Measurements from ENCODE around the gene ZPBP.

DNA sequence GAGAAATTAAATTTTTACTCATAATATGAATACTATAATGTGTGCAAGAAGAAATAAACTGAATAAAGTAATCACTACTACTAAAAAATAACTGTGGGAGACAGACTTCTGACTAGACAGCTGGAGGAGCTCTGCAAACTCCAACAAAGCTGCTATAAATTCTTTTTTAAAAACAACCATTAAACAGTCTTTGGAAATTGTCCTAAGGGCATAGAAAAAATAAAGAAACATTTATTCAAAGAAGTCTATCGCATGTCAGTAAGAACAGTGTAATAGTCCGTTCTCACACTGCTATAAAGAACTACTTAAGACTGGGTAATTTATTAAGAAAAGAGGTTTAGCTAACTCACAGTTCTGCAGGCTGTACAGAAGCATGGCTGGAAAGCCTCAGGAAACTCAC lies 56.0 kb downstream of the ZPBP start:
- TF ChIP-seq ZNF768 (tag by site-specific recombination; IDR thresholded peaks at IDR 0.05) = no peak
- TF ChIP-seq ZSCAN30 (tag by site-specific recombination; IDR thresholded peaks at IDR 0.05) = no peak
- TF ChIP-seq ZNF747 (tag by site-specific recombination; IDR thresholded peaks at IDR 0.05) = no peak
- TF ChIP-seq KLF7 (tag by site-specific recombination; IDR thresholded peaks at IDR 0.05; ENCODE audit: borderline replicate concordance) = no peak
- TF ChIP-seq ZNF423 (tag by site-specific recombination; IDR thresholded peaks at IDR 0.05) = no peak
- no peak for TF ChIP-seq ZNF621 (tag by site-specific recombination; IDR thresholded peaks at IDR 0.05)
- TF ChIP-seq, protein P1, sequence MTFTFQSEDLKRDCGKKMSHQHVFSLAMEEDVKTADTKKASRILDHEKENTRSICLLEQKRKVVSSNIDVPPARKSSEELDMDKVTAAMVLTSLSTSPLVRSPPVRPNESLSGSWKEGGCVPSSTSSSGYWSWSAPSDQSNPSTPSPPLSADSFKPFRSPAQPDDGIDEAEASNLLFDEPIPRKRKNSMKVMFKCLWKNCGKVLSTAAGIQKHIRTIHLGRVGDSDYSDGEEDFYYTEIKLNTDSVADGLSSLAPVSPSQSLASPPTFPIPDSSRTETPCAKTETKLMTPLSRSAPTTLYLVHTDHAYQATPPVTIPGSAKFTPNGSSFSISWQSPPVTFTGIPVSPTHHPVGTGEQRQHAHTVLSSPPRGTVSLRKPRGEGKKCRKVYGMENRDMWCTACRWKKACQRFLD (tag by site-specific recombination; IDR thresholded peaks at IDR 0.05) = no peak
- TF ChIP-seq, protein P2, sequence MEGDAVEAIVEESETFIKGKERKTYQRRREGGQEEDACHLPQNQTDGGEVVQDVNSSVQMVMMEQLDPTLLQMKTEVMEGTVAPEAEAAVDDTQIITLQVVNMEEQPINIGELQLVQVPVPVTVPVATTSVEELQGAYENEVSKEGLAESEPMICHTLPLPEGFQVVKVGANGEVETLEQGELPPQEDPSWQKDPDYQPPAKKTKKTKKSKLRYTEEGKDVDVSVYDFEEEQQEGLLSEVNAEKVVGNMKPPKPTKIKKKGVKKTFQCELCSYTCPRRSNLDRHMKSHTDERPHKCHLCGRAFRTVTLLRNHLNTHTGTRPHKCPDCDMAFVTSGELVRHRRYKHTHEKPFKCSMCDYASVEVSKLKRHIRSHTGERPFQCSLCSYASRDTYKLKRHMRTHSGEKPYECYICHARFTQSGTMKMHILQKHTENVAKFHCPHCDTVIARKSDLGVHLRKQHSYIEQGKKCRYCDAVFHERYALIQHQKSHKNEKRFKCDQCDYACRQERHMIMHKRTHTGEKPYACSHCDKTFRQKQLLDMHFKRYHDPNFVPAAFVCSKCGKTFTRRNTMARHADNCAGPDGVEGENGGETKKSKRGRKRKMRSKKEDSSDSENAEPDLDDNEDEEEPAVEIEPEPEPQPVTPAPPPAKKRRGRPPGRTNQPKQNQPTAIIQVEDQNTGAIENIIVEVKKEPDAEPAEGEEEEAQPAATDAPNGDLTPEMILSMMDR (tag by site-specific recombination; IDR thresholded peaks at IDR 0.05) = no peak
